Right ventricle myocardium superior (tissue), 1 donor: ENCODE results near the gene BAZ1B. TPM values are rescaled to one million over a fixed set of nuclear protein-coding genes. Genes with fewer than 3 reads are reported as not detected.
"Not testable (repeated sequence)": the region's sequence is repeated elsewhere in the genome, so short reads cannot be mapped to it uniquely, and the experiment has no call there.

Experiments
- ATAC-seq: fragments of 200-7000 bp; cut with Tn5 transposase; one replicate; pipeline ENCODE4 v1.9.1; 2020; ENCODE audit warnings: mild to moderate bottlenecking; ENCODE audit not compliant: poor library complexity
- DNase-seq: peaks from one replicate; pipeline ENCODE4 v3.0.0-alpha.2; 2020
- intact Hi-C: fragments of 100-400 bp; cut with DNase I; formaldehyde crosslinking; loops from one replicate; pipeline ENCODE4 v1.11.2; 2022
- long read RNA-seq: library from polyadenylated mRNA; unstranded; transcript quantifications from one replicate; pipeline ENCODE4 v2.0.0, GENCODE V29; 2021
- total RNA-seq: library from RNA; stranded (reverse); fragmentation: NEBNext Ultra II Directional; extraction: Animal tissue kit (Norgen Biotek cat#: 25700); gene quantifications from one replicate; pipeline ENCODE4 v1.2.1, GENCODE V29; 2021
- donor health status: DM: no; HTN: yes; CAD: no; lungs with severe emphysema.

The BAZ1B gene, protein sequence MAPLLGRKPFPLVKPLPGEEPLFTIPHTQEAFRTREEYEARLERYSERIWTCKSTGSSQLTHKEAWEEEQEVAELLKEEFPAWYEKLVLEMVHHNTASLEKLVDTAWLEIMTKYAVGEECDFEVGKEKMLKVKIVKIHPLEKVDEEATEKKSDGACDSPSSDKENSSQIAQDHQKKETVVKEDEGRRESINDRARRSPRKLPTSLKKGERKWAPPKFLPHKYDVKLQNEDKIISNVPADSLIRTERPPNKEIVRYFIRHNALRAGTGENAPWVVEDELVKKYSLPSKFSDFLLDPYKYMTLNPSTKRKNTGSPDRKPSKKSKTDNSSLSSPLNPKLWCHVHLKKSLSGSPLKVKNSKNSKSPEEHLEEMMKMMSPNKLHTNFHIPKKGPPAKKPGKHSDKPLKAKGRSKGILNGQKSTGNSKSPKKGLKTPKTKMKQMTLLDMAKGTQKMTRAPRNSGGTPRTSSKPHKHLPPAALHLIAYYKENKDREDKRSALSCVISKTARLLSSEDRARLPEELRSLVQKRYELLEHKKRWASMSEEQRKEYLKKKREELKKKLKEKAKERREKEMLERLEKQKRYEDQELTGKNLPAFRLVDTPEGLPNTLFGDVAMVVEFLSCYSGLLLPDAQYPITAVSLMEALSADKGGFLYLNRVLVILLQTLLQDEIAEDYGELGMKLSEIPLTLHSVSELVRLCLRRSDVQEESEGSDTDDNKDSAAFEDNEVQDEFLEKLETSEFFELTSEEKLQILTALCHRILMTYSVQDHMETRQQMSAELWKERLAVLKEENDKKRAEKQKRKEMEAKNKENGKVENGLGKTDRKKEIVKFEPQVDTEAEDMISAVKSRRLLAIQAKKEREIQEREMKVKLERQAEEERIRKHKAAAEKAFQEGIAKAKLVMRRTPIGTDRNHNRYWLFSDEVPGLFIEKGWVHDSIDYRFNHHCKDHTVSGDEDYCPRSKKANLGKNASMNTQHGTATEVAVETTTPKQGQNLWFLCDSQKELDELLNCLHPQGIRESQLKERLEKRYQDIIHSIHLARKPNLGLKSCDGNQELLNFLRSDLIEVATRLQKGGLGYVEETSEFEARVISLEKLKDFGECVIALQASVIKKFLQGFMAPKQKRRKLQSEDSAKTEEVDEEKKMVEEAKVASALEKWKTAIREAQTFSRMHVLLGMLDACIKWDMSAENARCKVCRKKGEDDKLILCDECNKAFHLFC (N-terminal part only)
- 36.8 TPM for total RNA-seq
- long read RNA-seq, partial matches to known transcripts = 2 of 15 reads
- long read RNA-seq, other reads (novel, unspliced or antisense) = 13 of 15 reads

DNA sequence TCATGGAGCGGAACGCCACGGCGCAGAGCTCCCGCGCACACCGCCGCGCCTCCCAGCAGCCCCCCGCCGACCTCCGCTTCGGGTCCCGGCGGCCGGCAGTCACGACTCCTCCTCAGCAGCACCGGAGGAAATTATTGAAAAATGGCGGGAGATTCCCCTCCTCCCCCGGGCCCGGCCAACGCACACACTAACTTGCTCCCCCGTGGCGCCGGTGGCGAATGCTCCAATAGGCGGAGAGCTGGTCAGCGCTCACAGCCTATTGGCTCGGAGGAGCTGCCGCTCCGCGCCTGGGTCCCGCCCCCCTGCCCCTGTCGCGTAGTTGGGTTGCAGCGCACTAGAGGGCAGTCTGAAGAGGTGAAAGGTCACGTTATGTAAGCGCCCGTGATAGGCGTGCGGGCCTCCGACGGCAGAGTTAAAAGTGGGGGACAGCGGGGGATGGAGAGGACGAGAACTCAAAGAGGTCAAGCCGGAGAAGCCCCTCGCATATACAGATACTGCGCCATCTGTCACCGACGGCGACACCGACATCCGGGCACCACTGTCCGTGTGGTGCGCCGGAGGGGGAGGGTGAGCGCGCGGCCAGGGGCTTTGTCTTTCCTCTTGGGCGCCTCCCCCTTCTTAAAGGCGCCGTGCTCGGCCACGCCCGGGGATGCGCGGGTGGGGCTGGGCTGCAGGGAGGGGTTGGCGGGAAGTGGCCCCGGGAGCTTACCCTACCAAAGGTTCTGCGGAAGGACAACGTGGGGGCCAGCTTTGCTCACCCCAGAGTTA is at the start of gene BAZ1B:
BAZ1B (minus strand) TSS at position 189 of the 768 bp plus-strand sequence. CDS start 360 bp downstream, outside the sequence.
- ATAC-seq (peak; percentile 98), DNase-seq (peak; percentile 98)
- intact Hi-C loops = loop anchor here (5.0 kb wide), 1 partner anchor 35 kb away; the partner anchor contains the start of gene BCL7B

DNA sequence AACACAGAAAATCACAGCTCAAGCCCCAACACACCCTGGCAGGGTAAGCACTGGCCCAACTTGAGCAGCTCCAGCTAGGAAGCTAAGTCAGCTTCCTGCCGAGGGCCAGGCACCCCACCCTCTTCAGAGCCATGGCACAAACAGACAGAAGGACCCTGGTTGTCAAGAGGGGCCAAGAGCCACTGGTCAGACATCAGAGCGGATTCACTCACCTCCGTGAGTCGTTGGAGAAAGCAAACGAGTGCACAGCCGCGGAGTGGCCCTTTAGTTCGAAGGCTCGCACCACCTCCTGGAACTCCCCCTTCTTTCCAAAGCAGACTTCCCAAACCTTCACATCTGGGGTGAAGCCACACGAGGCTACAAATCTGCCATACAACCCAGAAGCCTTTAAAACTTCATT is 48.9 kb upstream of the BAZ1B start:
- intact Hi-C loops = no loop called here
- ATAC-seq (no peak), DNase-seq (no peak)

DNA sequence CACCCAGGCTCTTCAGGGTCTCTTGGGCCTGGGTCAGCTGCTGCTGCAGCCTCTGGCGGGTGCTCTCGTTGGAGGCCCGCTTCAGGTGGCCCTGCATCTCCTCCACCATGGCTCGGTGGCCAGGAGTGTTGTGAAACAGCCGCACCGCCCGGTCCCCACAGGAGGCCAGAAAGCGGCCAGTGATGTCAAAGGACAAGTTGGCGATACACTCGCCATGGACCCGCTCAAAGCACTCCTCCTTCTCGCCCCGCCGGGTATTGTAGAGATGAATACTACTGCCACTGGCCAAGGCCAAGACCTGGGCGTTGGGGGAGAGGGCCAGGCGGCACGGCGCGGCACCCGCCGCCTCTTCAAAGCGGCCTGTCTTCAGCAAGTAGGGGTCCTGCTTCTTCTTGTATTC is 48.4 kb upstream of the BAZ1B start:
- ATAC-seq = no peak

DNA sequence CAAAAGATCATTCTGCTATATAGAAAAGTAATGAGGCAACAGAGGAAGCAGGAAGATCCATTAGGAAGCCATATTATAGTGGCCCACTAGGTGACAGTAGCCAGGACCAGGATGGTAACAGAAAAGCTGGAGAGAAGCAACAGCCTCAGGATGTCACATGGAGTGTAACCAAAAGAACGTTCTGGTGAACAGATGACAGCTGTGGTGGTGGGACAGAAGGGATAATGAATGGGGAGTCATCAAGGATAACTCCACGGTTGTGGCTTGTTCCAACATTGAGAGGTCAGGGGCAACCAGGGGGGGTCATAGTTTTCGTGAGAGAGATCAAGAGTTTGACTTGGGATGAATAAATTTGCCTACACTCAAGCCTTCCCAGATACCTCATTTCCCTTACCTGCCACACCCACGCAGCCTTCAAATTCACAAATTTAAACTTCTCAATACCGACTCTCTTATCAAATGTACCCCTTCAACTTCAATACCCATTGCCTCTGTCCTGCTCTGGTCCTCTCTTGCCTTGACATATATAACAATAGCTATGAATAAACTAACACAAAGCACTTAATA is 47.0 kb upstream of the BAZ1B start:
- ATAC-seq (no peak), DNase-seq (no peak)
- intact Hi-C loops = no loop called here

More for the DNA sequence above, 48.4 kb upstream of the BAZ1B start:
- intact Hi-C loops = no loop called here
- DNase-seq = no peak

DNA sequence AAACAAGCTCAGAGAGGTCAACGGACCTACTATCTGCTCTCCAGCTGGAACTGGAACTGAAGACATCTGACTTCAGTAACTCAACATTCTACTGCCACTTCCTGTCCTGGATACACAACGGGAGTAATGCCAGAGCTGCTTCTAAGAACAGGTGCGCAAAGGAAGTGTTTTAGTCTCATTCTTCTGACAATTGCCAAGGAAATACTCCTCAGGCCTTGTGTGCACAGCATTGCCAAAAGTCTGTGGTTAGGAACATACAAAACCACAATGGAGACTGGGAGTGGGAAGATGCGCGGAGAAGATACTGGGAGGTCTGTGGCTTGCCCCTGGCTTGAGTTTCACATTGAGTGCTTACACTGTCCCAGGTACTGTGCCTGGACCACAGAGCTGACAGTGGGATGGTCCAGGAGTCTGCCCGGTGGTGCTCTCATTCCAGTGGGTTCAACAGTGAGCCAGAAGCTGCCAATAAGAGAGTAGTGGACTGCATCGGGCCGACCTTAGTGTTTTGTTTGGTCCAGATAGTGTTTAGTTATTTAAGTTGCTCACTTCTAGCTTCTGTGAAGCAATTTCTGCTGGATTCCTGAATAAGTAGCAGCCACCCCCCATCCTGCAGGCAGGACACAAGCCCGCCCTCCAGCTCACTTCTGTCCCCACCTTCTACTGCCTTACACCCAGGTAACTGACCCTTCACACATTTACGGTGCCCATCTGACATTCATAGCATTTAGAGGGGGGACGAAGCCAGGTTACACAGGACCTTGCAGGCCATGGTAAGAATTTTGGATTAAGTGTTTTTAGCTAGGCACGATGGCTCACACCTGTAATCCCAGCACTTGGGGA is 46.0 kb upstream of the BAZ1B start:
- DNase-seq (no peak), ATAC-seq (no peak)
- intact Hi-C loops = no loop called here

DNA sequence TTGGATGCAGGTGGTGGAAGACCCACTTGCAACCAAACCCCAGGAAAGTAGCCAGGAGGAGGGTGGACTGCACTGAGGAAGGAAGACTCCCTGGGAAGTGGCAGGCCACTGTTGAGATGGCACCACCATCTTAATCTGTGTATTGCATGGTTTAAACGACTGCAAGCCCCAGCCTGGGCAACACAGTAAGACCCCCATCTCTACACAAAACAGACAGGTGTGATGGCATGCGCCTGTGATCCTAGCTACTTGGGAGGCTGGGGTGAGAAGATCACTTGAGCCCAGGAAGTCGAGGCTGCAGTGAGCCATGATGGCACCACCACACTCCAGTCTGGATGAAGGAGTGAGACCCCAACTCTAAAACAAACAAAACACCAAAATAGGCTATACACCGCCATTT is 45.0 kb upstream of the BAZ1B start:
- no peak for ATAC-seq
- intact Hi-C loops = no loop called here
- DNase-seq = no peak

DNA sequence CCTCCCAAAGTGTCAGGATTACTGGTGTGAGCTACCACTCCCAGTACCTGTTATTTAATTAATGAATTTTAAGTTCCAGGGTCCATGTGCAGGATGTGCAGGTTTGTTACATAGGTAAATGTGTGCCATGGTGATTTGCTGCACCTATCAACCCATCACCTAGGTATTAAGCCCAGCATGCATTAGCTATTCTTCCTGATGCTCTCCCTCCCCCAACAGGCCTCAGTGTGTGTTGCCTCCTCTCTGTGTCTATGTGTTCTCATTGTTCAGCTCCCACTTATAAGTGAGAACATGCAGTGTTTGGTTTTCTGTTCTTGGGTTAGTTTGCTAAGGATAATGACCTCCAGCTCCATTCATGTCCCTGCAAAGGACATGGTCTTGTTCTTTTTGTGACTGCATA is 44.3 kb upstream of the BAZ1B start:
- DNase-seq = not testable (repeated sequence)

DNA sequence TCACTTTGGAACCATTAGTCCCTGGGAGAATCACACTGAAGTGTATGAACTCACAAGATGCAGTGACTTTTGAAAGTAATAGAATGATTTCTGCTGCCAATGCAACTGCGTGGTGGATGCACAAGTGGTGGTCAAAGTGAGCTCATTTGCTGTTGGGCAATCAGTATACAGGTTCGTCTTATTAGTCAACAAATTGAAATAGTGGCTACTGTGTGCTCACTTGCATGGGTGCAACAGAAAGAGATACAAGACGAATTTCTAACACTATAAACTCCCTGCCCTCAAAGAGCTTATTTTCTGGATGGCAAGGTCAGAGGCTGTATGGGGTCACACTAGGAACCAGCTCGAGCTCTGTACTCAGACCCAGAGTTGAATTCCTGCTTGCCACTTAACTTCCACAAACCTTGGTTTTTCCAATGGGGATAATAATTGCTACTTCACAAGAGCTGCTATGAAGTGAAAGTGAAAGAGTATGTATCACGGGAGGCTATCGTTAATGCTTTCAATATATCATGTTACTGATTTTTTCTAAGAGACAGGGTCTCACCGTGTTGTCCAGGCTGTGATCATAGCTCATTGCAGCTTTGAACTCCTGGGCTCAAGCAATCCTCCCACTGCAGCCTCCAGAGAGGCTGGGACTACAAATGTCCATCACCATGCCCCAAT is 43.7 kb upstream of the BAZ1B start:
- ATAC-seq (no peak), DNase-seq (no peak)
- intact Hi-C loops = no loop called here

More for the DNA sequence above, 44.3 kb upstream of the BAZ1B start:
- intact Hi-C loops, ATAC-seq: not testable (repeated sequence)

DNA sequence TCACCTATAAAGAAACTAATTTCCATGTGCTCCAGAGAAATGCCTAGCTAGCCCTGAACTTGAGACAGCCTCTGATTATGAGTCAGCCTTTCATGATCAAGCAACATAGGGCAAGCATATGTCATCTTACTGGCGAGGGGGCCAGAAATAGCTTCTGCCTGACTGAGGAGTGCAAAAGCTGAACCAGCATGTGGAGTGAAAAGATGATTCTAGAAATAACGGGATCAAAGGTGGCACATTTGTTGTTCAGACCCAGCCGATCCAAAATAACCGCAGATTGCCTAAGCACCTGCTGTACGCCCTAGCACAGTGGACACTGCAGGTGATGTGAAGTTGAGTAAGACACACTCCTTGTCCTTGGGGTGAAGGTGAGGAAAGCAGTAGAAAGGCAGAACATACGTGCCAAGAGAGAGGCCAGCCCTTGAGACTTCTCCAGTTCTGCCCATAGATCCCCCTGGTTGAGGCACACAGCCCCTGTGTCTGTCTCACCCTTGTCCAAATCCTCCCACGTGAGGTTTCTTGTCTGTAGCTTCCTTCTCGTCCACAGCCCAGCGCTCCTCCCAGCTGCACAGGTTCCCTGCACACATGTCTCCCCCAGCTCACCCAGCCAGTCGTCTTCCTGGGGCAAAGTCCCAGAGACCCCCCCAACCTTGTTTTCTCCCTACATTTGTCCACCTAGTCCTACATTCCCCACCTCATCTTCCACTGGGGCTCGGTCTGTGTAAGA is 38.2 kb upstream of the BAZ1B start:
- ATAC-seq (no peak), DNase-seq (no peak)
- intact Hi-C loops = no loop called here

DNA sequence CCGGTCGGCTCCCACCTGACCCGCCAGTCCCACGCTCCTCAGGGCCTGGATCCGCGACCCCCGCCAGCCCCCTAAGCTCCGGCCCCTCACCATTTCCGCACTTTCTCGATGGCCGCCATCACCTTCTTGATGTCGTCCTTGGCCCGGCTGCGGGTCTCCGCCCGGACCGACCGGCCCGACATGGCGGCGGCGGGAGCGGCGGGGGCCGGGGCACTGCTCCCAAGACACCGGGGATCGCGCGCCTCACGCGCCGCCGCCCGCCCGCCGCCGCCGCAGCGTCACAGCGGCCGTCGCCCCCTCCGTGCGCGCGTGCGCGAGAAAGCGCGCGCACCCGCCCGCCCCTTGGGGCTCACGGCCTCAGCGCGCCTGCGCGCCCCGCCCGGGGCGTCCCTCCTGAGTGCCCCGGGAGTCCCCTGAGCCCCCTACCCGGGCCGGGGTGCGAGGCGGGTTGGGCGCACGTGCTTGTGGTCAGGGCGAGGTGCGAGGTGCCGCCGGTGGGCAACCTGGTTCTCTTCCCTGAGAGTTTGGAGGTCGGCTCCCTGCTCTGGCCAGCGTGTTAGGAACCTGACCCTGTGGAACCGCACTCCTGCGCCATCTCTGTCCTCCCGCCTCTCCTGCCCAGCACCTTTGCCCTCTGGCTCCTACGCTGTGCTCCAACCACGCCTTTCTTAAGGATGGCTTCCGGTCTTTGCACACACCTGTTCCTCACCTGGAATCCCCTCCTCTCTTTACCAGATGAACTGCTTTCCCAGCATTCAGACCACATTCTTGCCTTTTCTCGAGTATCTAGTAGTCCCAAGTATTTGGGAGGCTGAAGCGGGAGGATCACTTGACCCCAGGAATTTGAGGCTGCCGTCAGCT is 35.5 kb upstream of the BAZ1B start, which contains the start of gene BCL7B:
BCL7B (minus strand) TSS at position 294 of the 861 bp plus-strand sequence; CDS start at position 182, 112 bp downstream.
- DNase-seq (peak; percentile 81), ATAC-seq (peak; percentile 73)
- intact Hi-C loops = loop anchor here (5.0 kb wide), 1 partner anchor 35 kb away; the partner anchor contains the start of gene BAZ1B

DNA sequence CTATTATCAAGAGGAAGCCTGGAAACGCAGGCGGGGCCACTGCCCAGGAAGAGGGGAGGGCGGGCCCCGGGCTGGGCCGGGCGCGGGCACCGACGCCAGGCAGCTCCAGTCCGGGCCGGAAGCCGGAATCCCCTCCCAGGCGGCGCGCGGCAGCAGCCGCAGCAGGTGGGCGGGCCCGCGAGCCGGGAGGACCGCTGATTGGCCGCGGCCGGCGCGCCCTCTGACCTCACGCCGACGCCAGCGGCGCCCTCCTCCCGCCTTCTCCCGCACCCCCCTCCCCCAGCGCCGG is 35.0 kb upstream of the BAZ1B start:
- ATAC-seq = peak; percentile 98
- DNase-seq = peak; percentile 96
- intact Hi-C loops = loop anchor here (5.0 kb wide), 1 partner anchor 35 kb away; the partner anchor contains the start of gene BAZ1B

DNA sequence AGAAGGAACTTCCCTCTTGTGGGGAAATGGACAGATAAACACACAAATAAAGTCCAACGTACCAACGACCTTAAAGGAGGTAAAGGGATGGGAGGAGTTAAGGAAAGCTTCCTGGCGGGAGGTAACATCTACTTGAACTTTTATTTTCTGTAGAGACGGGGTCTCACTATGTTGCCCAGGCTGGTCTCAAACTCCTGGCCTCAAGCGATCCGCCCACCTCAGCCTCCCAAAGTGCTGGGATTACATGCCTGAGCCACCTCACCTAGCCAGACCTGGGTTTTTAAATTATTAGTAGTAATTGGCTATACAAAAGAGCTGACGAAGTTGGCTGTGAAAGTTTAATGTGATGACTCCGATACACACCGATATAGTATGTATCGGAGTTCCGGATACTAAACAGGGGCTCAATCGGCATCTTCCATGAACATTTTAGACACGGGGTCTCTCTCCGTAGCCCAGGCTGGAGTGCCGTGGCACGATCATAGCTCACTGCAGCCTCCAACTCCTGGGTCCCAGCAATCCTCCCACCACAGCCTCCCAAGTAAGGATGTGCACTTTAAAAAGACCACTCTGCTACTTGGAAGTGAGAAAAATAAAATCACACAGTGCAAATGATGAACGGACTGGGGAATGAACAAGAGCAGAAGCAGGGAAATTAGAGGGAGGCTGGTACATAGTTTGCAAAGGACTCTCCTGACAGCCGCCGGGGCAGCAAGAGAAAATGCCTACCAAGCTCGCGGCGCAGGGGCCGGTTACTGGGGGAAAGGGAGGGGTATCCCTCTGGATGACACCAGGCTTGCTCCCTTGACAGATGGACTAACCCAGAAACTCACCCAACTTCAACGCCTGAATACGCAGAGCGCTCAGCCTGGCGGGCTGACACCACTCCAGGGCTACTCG is 34.4 kb upstream of the BAZ1B start:
- no peak for DNase-seq
- ATAC-seq = no peak
- intact Hi-C loops = loop anchor here (5.0 kb wide), 1 partner anchor 34 kb away; the partner anchor contains the start of gene BAZ1B

DNA sequence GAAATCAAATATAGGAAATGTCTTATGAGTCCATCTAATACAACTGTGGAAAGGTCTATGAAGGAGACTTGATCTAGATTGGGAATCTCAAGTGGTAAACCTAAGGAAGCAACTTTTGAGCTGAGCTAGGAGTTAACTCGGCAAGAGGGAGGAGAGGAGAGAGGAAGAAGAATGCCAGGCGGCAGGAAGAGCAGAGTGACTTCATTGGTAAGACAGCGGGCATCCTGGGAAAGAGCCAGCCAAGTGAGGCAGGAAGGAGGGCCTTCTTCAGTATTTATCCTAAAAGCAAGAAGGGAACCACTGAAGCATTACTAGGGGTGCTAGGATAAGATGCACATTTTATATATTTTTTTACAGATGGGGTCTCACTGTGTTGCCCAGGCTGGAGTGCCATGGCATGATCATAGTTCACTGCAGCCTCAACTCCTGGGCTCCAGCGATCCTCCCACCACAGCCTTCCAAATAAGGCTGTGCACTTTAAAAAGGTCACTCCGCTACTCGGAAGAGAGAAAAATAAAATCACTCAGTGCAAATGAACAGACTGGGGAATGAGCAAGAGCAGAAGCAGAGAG is 33.4 kb upstream of the BAZ1B start:
- intact Hi-C loops = loop anchor here (5.0 kb wide), 1 partner anchor 33 kb away; the partner anchor contains the start of gene BAZ1B
- ATAC-seq (no peak), DNase-seq (no peak)
